GM12878 (cell line): ENCODE results near the gene COL5A1. TPM values are rescaled to one million over a fixed set of nuclear protein-coding genes. Genes with fewer than 3 reads are reported as not detected.

Experiments used
- IKZF1 ChIP-seq: fragments of 450-650 bp; conservative IDR thresholded peaks from 2 replicates; pipeline ENCODE4 v1.6.1; 2017; ENCODE audit warnings: antibody characterized with exemption, mild to moderate bottlenecking
- NFXL1 ChIP-seq: fragments of 450-650 bp; IDR thresholded peaks from 2 replicates; pipeline ENCODE4 v1.6.1; 2017; ENCODE audit warnings: antibody characterized with exemption, mild to moderate bottlenecking, borderline replicate concordance
- PAX8 ChIP-seq: fragments of 450-650 bp; IDR thresholded peaks from 2 replicates; pipeline ENCODE4 v1.6.1; 2017; ENCODE audit warnings: mild to moderate bottlenecking, moderate library complexity
- POU2F2 ChIP-seq: IDR thresholded peaks from 3 replicates; pipeline ENCODE4 v1.6.1; 2011; ENCODE audit warnings: low read depth, mild to moderate bottlenecking, low read length, borderline replicate concordance
- RBBP5 ChIP-seq: fragments of 200-600 bp; sonication (generic); conservative IDR thresholded peaks from 2 replicates; pipeline ENCODE4 v1.6.1; 2016
- ZBTB33 ChIP-seq: fragments of 450-650 bp; IDR thresholded peaks from 2 replicates; pipeline ENCODE4 v1.6.1; 2017; ENCODE audit warnings: mild to moderate bottlenecking
- polyA plus RNA-seq, 11 experiments: library from polyadenylated mRNA; depleted of rRNA in 4 of 11; unstranded in 6 of 11; stranded (reverse) in 5 of 11; fragments of >200 nt; fragmentation: Nextera tagmentation in 4 of 11; fragmentation: Illumina TruSeq in 1 of 11; extraction: Ambion mirVana in 4 of 11; extraction: Trizol in 1 of 11; gene quantifications; 1 replicate in 1 of 11; 2 replicates in 10 of 11; pipeline versions ENCODE4 v1.2.1 to v1.2.3, GENCODE V29; 2011 to 2016; ENCODE audit warnings: inconsistent platforms in 2 of 11, missing spikeins in 2 of 11, low read depth in 1 of 11
- total RNA-seq, 4 experiments: library from RNA; depleted of rRNA in 3 of 4; stranded (reverse); fragments of >200 nt in 3 of 4; fragmentation: Illumina TruSeq in 1 of 4; extraction: Trizol in 1 of 4; gene quantifications; 2 replicates each; pipeline versions ENCODE4 v1.2.1 to v1.2.3, GENCODE V29; 2013 to 2021
- TF ChIP-seq, protein P1 (sequence below): fragments of 450-650 bp; formaldehyde crosslinking; IDR thresholded peaks from 2 replicates; pipeline ENCODE4 v1.5.0; 2022; ENCODE audit warnings: mild to moderate bottlenecking, missing genetic modification characterization
- TF ChIP-seq, protein P2 (sequence below): IDR thresholded peaks from 2 replicates; pipeline ENCODE4 v1.6.1; 2012; ENCODE audit warnings: low read depth, low read length, improper control_type of control experiment
- TF ChIP-seq, protein P3 (sequence below): IDR thresholded peaks from 2 replicates; pipeline ENCODE4 v1.6.1; 2011; ENCODE audit warnings: low read depth, low read length, improper control_type of control experiment, borderline replicate concordance

Gene COL5A1
- total and polyA plus RNA-seq, 10 of the 15 experiments (the other 5 are each of a cell fraction or from before 2014, with no cell fraction given) = under 0.01 to 0.15 (median 0.13) TPM; not detected in 4

DNA sequence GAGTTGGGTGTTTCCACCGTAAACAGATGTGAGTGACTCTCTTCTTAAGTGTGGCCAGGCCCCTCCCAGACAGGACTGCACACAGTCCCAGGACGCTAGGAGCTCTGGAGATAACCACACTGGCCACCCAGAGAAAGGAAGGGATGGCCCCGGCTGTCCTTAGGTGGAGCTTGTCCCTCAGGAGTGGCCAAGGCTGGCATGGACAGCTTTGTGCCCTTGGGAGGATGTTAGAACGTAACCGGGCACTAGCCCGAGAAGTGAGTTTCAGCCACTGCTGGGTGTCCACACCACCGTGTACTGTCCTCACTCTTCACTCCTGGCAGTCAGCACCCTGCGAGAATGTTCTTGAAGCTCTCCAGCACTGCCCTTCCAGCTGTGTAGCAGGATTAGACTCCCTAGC, 203.2 kb downstream of the COL5A1 start (continued):
- TF ChIP-seq, protein P1, sequence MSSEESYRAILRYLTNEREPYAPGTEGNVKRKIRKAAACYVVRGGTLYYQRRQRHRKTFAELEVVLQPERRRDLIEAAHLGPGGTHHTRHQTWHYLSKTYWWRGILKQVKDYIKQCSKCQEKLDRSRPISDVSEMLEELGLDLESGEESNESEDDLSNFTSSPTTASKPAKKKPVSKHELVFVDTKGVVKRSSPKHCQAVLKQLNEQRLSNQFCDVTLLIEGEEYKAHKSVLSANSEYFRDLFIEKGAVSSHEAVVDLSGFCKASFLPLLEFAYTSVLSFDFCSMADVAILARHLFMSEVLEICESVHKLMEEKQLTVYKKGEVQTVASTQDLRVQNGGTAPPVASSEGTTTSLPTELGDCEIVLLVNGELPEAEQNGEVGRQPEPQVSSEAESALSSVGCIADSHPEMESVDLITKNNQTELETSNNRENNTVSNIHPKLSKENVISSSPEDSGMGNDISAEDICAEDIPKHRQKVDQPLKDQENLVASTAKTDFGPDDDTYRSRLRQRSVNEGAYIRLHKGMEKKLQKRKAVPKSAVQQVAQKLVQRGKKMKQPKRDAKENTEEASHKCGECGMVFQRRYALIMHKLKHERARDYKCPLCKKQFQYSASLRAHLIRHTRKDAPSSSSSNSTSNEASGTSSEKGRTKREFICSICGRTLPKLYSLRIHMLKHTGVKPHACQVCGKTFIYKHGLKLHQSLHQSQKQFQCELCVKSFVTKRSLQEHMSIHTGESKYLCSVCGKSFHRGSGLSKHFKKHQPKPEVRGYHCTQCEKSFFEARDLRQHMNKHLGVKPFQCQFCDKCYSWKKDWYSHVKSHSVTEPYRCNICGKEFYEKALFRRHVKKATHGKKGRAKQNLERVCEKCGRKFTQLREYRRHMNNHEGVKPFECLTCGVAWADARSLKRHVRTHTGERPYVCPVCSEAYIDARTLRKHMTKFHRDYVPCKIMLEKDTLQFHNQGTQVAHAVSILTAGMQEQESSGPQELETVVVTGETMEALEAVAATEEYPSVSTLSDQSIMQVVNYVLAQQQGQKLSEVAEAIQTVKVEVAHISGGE (CRISPR knock-in tag) = no peak
- TF ChIP-seq ZBTB33 = no peak
- TF ChIP-seq IKZF1 = no peak
- TF ChIP-seq, protein P2, sequence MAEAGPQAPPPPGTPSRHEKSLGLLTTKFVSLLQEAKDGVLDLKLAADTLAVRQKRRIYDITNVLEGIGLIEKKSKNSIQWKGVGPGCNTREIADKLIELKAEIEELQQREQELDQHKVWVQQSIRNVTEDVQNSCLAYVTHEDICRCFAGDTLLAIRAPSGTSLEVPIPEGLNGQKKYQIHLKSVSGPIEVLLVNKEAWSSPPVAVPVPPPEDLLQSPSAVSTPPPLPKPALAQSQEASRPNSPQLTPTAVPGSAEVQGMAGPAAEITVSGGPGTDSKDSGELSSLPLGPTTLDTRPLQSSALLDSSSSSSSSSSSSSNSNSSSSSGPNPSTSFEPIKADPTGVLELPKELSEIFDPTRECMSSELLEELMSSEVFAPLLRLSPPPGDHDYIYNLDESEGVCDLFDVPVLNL = no peak
- TF ChIP-seq RBBP5 = no peak
- no peak for TF ChIP-seq POU2F2
- TF ChIP-seq PAX8 = no peak
- TF ChIP-seq, protein P3, sequence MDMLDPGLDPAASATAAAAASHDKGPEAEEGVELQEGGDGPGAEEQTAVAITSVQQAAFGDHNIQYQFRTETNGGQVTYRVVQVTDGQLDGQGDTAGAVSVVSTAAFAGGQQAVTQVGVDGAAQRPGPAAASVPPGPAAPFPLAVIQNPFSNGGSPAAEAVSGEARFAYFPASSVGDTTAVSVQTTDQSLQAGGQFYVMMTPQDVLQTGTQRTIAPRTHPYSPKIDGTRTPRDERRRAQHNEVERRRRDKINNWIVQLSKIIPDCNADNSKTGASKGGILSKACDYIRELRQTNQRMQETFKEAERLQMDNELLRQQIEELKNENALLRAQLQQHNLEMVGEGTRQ = no peak
- no peak for TF ChIP-seq NFXL1
- TF ChIP-seq, all 136 proteins: peak for 0
